Lower leg skin (tissue), 4 donors: ENCODE results near the gene GNG7. TPM values are rescaled to one million over a fixed set of nuclear protein-coding genes. Genes with fewer than 3 reads are reported as not detected.
A peak's percentile ranks its signal among the peaks of the same experiment; 100 is the strongest.

Experiments used
- DNase-seq, 2 donors: peaks; one replicate each; pipeline ENCODE4 v3.0.0-alpha.2; 2019; ENCODE audit warnings: low spot score in 2 of 2
- H3K4me3 ChIP-seq: fragments of 200-600 bp; sonication (generic); 2 replicates; pipeline ENCODE4 v1.5.1; 2017; ENCODE audit warnings: mild to moderate bottlenecking, low read depth; ENCODE audit not compliant: poor library complexity, severe bottlenecking
- POLR2A ChIP-seq, 2 donors: fragments of 450-650 bp; IDR thresholded peaks; one replicate each; pipeline ENCODE4 v1.6.1; 2016 to 2017; ENCODE audit warnings: antibody characterized with exemption in 2 of 2, mild to moderate bottlenecking in 1 of 2, moderate library complexity in 1 of 2
- WGBS, 2 donors: methylation state at CpG; one replicate each; pipeline ENCODE4 v1.1.5; 2018; 5-methylcytosine and 5-hydroxymethylcytosine counted together
- intact Hi-C: fragments of 100-400 bp; cut with DNase I; formaldehyde crosslinking; loops from one replicate; pipeline ENCODE4 v1.15.0; 2023; ENCODE audit warnings: low total_unique reads
- total RNA-seq, 4 donors: library from RNA; depleted of rRNA; stranded (reverse); fragments of >200 nt; gene quantifications; one replicate each; pipeline ENCODE4 v1.1.0, GENCODE V29; 2016
- TF ChIP-seq, protein P1 (sequence below), 3 donors: fragments of 450-650 bp; IDR thresholded peaks; one replicate each; pipeline ENCODE4 v1.5.1; 2016; ENCODE audit warnings: antibody characterized with exemption in 3 of 3, mild to moderate bottlenecking in 3 of 3, moderate library complexity in 2 of 3

GNG7 gene
- total RNA-seq, 4 donors from 2014 or later, result 0.59 to 3.4 (median 2.4) TPM

DNA sequence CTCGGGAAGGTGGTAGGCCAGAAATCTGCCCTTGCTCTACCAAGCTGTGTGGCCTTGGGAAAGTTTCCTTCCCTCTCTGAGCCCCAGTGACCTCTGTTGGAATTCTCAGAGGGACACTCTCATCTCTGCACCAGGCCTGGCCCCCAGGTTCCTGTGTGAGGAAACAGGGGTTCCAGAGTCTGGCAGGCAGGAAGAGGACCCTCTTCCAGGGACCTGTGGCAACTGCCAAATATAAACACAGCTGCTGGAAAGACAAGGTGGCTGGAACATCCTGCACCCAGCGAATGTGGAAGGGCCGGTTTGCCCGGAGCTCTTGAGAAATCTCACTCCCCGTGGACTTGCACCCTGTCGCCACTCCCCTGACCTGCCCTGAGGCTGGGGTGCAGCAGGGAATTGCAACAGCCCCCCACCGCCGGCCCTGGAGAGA lies 173.8 kb downstream of the GNG7 start:
- H3K4me3 ChIP-seq, result no peak overlapping the region
- intact Hi-C loops, result loop anchor here (1.0 kb wide), 1 partner anchor 22 kb away; no protein-coding TSS in a partner anchor
- TF ChIP-seq, protein P1, sequence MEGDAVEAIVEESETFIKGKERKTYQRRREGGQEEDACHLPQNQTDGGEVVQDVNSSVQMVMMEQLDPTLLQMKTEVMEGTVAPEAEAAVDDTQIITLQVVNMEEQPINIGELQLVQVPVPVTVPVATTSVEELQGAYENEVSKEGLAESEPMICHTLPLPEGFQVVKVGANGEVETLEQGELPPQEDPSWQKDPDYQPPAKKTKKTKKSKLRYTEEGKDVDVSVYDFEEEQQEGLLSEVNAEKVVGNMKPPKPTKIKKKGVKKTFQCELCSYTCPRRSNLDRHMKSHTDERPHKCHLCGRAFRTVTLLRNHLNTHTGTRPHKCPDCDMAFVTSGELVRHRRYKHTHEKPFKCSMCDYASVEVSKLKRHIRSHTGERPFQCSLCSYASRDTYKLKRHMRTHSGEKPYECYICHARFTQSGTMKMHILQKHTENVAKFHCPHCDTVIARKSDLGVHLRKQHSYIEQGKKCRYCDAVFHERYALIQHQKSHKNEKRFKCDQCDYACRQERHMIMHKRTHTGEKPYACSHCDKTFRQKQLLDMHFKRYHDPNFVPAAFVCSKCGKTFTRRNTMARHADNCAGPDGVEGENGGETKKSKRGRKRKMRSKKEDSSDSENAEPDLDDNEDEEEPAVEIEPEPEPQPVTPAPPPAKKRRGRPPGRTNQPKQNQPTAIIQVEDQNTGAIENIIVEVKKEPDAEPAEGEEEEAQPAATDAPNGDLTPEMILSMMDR (IDR thresholded peaks at IDR 0.05), result no peak
- no peak for TF ChIP-seq POLR2A (IDR thresholded peaks at IDR 0.05)
- 59 to 63% methylated on average over 8 of the region's 8 CpGs for WGBS, 2 donors
- DNase-seq, result no peak

DNA sequence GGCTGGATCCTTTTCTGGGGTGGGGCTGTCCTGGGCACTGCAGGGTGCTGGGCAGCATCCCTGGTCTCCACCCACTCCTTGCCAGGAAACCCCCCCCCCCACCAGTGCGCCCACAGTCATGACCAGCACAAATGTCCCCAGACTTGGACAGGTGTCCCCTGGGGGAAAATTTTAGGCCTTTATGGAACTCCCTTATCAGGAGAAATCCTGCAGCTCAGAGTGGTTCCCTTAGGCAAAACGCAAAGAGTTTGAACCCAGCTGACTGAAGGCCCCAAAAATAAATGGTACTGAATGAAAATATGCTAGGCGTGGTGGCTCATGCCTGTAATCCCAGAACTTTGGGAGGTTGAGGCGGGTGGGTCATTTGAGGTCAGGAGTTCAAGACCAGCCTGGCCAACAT lies 174.8 kb downstream of the GNG7 start:
- no peak overlapping the region for H3K4me3 ChIP-seq
- intact Hi-C loops, result loop anchor here (1.0 kb wide), 1 partner anchor 21 kb away; no protein-coding TSS in a partner anchor

DNA sequence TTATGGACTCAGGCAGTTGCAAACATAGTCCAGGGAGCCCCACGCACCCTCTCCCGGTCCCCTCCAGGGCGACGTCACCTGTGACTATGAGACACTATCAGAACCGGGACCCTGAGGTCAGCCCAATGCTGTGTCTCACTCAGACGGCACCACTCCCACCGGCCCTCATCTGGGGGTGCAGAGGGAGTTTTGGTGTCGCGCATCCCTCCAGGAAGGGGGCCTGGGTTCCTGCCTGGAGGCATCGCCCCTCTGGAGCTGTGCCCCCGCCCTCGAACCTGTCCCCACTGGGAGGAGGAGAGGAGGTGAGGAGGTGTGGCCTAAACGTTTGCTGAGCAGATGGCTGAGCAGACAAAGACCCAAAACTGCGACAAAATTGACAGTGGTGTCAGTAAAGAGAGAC lies 175.3 kb downstream of the GNG7 start:
- intact Hi-C loops, result no loop called here
- no peak for TF ChIP-seq POLR2A (IDR thresholded peaks at IDR 0.05)
- TF ChIP-seq, protein P1 (IDR thresholded peaks at IDR 0.05), result no peak
- 86 to 90% methylated on average over 14 of the region's 14 CpGs for WGBS, 2 donors
- no peak for DNase-seq
- no peak overlapping the region for H3K4me3 ChIP-seq

More for the DNA sequence above, 174.8 kb downstream of the GNG7 start:
- no peak for DNase-seq
- 88 to 92% methylated on average over 4 of the region's 4 CpGs for WGBS, 2 donors
- TF ChIP-seq POLR2A (IDR thresholded peaks at IDR 0.05), result no peak
- TF ChIP-seq, protein P1 (IDR thresholded peaks at IDR 0.05), result no peak

DNA sequence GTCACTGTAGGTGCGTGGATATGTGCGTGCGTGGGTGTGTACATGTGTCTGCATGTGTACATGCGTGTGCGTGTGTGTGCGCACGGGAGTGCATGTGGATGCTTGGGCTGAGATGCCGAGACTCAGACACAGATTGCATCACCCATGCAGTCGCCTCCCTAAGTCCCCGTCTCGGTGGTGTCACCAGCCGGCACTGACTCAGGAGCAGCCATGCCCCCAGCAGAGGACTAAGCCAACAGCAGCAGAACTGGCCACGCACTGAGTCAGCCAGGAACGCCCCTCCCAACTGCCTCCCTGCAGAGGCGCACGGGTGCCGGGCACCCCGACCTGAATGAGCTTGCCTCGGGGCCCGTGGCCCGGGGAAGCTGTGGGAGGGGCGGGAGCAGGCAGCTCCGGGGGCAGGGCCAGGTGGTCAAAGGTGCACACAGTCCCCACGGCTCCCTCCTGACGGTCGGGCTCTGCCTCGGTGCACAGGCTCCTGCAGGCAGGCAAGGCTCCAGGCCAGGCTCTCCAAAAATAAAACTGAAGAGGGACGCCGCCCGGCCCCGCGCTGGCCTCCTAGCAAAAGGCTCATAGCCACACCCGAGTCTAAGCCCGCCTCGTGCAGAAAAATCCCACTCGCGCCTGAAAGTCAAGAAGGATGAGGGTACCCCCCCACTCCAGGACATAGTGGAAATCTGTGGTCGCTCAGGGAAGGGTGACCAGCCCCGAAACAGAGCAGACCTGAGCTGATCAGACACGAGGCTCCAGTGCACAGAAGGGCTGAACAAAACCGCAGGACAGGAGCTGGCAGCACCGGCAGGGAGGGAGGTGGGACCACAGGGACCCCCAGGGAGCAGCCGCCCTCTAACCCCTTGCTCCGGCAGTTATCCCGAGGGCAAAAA lies 177.4 kb downstream of the GNG7 start:
- no peak overlapping the region for H3K4me3 ChIP-seq
- intact Hi-C loops, result no loop called here
- DNase-seq, result peak in 1 of 2 donors; percentile 49
- 34 to 37% methylated on average over 41 to 44 of the region's 45 CpGs for WGBS, 2 donors
- TF ChIP-seq, protein P1 (IDR thresholded peaks at IDR 0.05), result peak in 1 of 3 donors; percentile 33
- TF ChIP-seq POLR2A (IDR thresholded peaks at IDR 0.05), result no peak

GRCh38 chr19:2524361-2524839 lies 178.1 kb downstream of the GNG7 start:
- no peak for DNase-seq
- TF ChIP-seq POLR2A (IDR thresholded peaks at IDR 0.05), result no peak
- TF ChIP-seq, protein P1 (IDR thresholded peaks at IDR 0.05), result no peak
- WGBS, 2 donors, result 84% methylated on average over 16 of the region's 16 CpGs
- intact Hi-C loops, result no loop called here
- H3K4me3 ChIP-seq, result no peak overlapping the region
